Endothelial cell of umbilical vein (primary cell): Measurements from ENCODE around the gene LAMB3. TPM values are rescaled to one million over a fixed set of nuclear protein-coding genes. Genes with fewer than 3 reads are reported as not detected.

Experiments
- BruUV-seq: library from RNA; stranded (reverse); fragments of 400-500 nt; replicated peaks from 2 replicates; lab custom pipeline; 2021; lab: Mats Ljungman, UMichigan
- CTCF ChIA-PET: fragments of 300-600, 350-600 bp; sonication (Branson Sonifier 250); formaldehyde crosslinking; loops from one replicate; lab custom pipeline; 2021; ENCODE audit warnings: antibody characterized with exemption, inconsistent platforms; lab: Charles Lee
- POLR2A ChIA-PET: fragments of 300-600, 350-600 bp; sonication (Branson Sonifier 250); formaldehyde crosslinking; loops from one replicate; lab custom pipeline; 2021; ENCODE audit warnings: antibody characterized with exemption, inconsistent platforms; lab: Charles Lee
- DNase-seq: peaks from one replicate; pipeline ENCODE4 v3.0.0-alpha.2; 2011; ENCODE audit warnings: low read depth, low spot score
- FAIRE-seq: peaks from 2 replicates; lab custom pipeline; 2011; peaks lifted over from hg19 to GRCh38; lab: Jason Lieb, UNC
- H2AFZ ChIP-seq: 2 replicates; pipeline ENCODE4 v1.6.0; 2012; ENCODE audit warnings: low read depth, low read length, control low read depth, inconsistent platforms
- H3K27ac ChIP-seq: 2 replicates; pipeline ENCODE4 v1.5.1; 2011; ENCODE audit warnings: low read depth, mild to moderate bottlenecking, control low read depth, low read length, moderate library complexity; ENCODE audit not compliant: insufficient read depth
- H3K27me3 ChIP-seq, 2 experiments: 2 replicates each; pipeline versions ENCODE4 v1.6.0 to v1.6.1; 2011; ENCODE audit warnings: low read length in 2 of 2, mixed read lengths in 1 of 2; ENCODE audit not compliant: control insufficient read depth in 2 of 2, insufficient read depth in 2 of 2
- H3K36me3 ChIP-seq, 2 experiments: 2 replicates in 1 of 2; 3 replicates in 1 of 2; pipeline ENCODE4 v1.5.1; 2011; ENCODE audit warnings: low read length in 2 of 2, mild to moderate bottlenecking in 1 of 2, moderate library complexity in 1 of 2; ENCODE audit not compliant: control insufficient read depth in 2 of 2, insufficient read depth in 2 of 2; ENCODE audit errors: extremely low read depth in 1 of 2
- H3K4me1 ChIP-seq: 3 replicates; pipeline ENCODE4 v1.5.1; 2011; ENCODE audit warnings: mild to moderate bottlenecking, low read length; ENCODE audit not compliant: control insufficient read depth, insufficient read depth; ENCODE audit errors: extremely low read depth
- H3K4me2 ChIP-seq: 2 replicates; pipeline ENCODE4 v1.6.1; 2011; ENCODE audit warnings: low read length, control low read depth, mixed read lengths; ENCODE audit not compliant: insufficient read depth
- H3K4me3 ChIP-seq, 3 experiments: fragments of 200-600 bp in 1 of 3; sonication (generic), shearing (Covaris generic) in 1 of 3; replicated peaks in 1 of 3; 2 replicates each; pipeline ENCODE4 v1.5.1; 2011 to 2016; ENCODE audit warnings: control low read depth in 3 of 3, low read length in 3 of 3, mild to moderate bottlenecking in 2 of 3, inconsistent platforms in 1 of 3, low read depth in 1 of 3, moderate library complexity in 1 of 3; ENCODE audit not compliant: insufficient read depth in 1 of 3
- H3K79me2 ChIP-seq: 2 replicates; pipeline ENCODE4 v1.6.0; 2012; ENCODE audit warnings: low read length, inconsistent platforms; ENCODE audit not compliant: control insufficient read depth, insufficient read depth
- H3K9ac ChIP-seq: replicated peaks from 2 replicates; pipeline ENCODE3; 2011; ENCODE audit warnings: low read length, control low read depth; ENCODE audit not compliant: insufficient read depth; ENCODE audit errors: extremely low read depth
- H3K9me1 ChIP-seq: replicated peaks from 3 replicates; pipeline ENCODE4 v1.6.0; 2011; ENCODE audit warnings: mild to moderate bottlenecking, low read length; ENCODE audit not compliant: control insufficient read depth, insufficient read depth; ENCODE audit errors: extremely low read depth
- H3K9me3 ChIP-seq: replicated peaks from 2 replicates; pipeline ENCODE4 v1.5.1; 2012; ENCODE audit warnings: low read length, inconsistent platforms; ENCODE audit not compliant: control insufficient read depth, insufficient read depth
- H4K20me1 ChIP-seq: replicated peaks from 2 replicates; pipeline ENCODE3; 2011; ENCODE audit warnings: mild to moderate bottlenecking, low read length; ENCODE audit not compliant: control insufficient read depth, insufficient read depth; ENCODE audit errors: extremely low read depth
- CTCF ChIP-seq, 2 donors: IDR thresholded peaks; 1 replicate in 1 of 2; 2 replicates in 1 of 2; pipeline ENCODE4 v1.5.1; 2011; ENCODE audit warnings: low read length in 2 of 2, mild to moderate bottlenecking in 2 of 2, moderate library complexity in 2 of 2, control low read depth in 1 of 2, inconsistent platforms in 1 of 2, low read depth in 1 of 2; ENCODE audit not compliant: insufficient read depth in 1 of 2; ENCODE audit errors: extremely low read depth in 1 of 2
- GATA2 ChIP-seq: IDR thresholded peaks from 2 replicates; pipeline ENCODE4 v1.7.0; 2011; ENCODE audit warnings: low read depth, mild to moderate bottlenecking, moderate library complexity, mixed read lengths, low read length; ENCODE audit not compliant: insufficient read length, insufficient read depth
- JUN ChIP-seq: IDR thresholded peaks from 2 replicates; pipeline ENCODE4 v1.6.1; 2011; ENCODE audit warnings: borderline replicate concordance, low read depth; ENCODE audit not compliant: insufficient read length, insufficient read depth
- POLR2A ChIP-seq: IDR thresholded peaks from 2 replicates; pipeline ENCODE4 v1.6.1; 2012; ENCODE audit warnings: low read depth, mild to moderate bottlenecking, control low read depth, low read length
- POLR2AphosphoS5 ChIP-seq: IDR thresholded peaks from 2 replicates; pipeline ENCODE4 v1.6.1; 2012; ENCODE audit warnings: low read depth, mild to moderate bottlenecking, control low read depth, low read length, moderate library complexity; ENCODE audit not compliant: insufficient read depth
- dilution Hi-C: fragments of 300-500 bp; cut with MboI; formaldehyde crosslinking; loops from one replicate; pipeline ENCODE4 v1.15.0; 2019; ENCODE audit warnings: low sequenced_read_pairs; ENCODE audit not compliant: extremely low pct_ligation_motif_present
- intact Hi-C: fragments of 100-400 bp; cut with micrococcal nuclease; formaldehyde crosslinking; loops from one replicate; pipeline ENCODE4 v1.10.0; 2022
- polyA plus RNA-seq, 4 experiments: library from polyadenylated mRNA; depleted of rRNA in 3 of 4; stranded (reverse) in 3 of 4; unstranded in 1 of 4; fragments of >200 nt; gene quantifications; 2 replicates each; pipeline versions ENCODE4 v1.2.1 to v1.2.3, GENCODE V29; 2011 to 2012; ENCODE audit warnings: missing spikeins in 1 of 4
- total RNA-seq: library from RNA; stranded (reverse); gene quantifications from 2 replicates; pipeline ENCODE4 v1.2.3, GENCODE V29; 2021
- TF ChIP-seq, protein P1 (sequence below): IDR thresholded peaks from 2 replicates; pipeline ENCODE4 v1.6.1; 2011; ENCODE audit not compliant: insufficient read depth, insufficient read length

LAMB3 gene
- total and polyA plus RNA-seq, 2 donors (not counting 3 experiments of a cell fraction or from before 2014, with no cell fraction given) = 2.6 to 3.1 TPM

- Histone ChIP-seq H4K20me1 (no peaks in the 10 kb centered on the region), H2AFZ (peak overlapping the region; percentile 51), H3K4me1 (no peaks in the 10 kb centered on the region), H3K79me2 (no peaks in the 10 kb centered on the region), H3K4me3 (no peak overlapping the region), H3K36me3 (no peaks in the 10 kb centered on the region), H3K27me3 (peaks cover 9 to 13% of the 10 kb centered on the region in 2 experiments), H3K4me2 (no peak overlapping the region), H3K9me3 (no peaks in the 10 kb centered on the region), H3K9me1 (no peaks in the 10 kb centered on the region), H3K27ac (no peak overlapping the region), H3K9ac (no peak overlapping the region)
- DNase-seq (no peak), FAIRE-seq (no peak)
- no TSS peak for BruUV-seq
- intact Hi-C loops = loop anchor here (5.0 kb wide), 1 partner anchor 45 kb away; no protein-coding TSS in a partner anchor
- dilution Hi-C loops = loop anchor here (25.0 kb wide), 1 partner anchor 105 kb away; the partner anchor contains the start of gene CAMK1G
- TF ChIP-seq GATA2 = no peak
- POLR2A ChIA-PET = no interaction called here
- CTCF ChIA-PET = interaction anchor here (0.8 to 7.1 kb wide), 24 partner anchors 18 to 126 kb away, joined by 3 to 70 read pairs (median 5); partner anchors contain the start of genes CAMK1G, G0S2 and LAMB3
These were observed 40.1 kb upstream of the LAMB3 start for GRCh38 chr1:209692296-209692695.

GRCh38 chr1:209691237-209691636, 39.0 kb upstream of the LAMB3 start:
- Histone ChIP-seq H2AFZ (no peak overlapping the region), H3K27ac (no peak overlapping the region), H3K9me3 (no peaks in the 10 kb centered on the region), H3K27me3 (peaks cover 11 to 13% of the 10 kb centered on the region in 2 experiments), H3K36me3 (no peaks in the 10 kb centered on the region), H4K20me1 (no peaks in the 10 kb centered on the region), H3K79me2 (no peaks in the 10 kb centered on the region), H3K4me1 (no peaks in the 10 kb centered on the region), H3K9me1 (no peaks in the 10 kb centered on the region), H3K9ac (no peak overlapping the region), H3K4me3 (no peak overlapping the region), H3K4me2 (no peak overlapping the region)
- DNase-seq (no peak), FAIRE-seq (no peak)
- TF ChIP-seq POLR2A (no peak), POLR2AphosphoS5 (no peak), CTCF (IDR thresholded peaks at IDR 0.05; ENCODE audit: extremely low read depth in 1 of 2, insufficient read depth in 1 of 2, low read depth in 1 of 2, low read length in 2 of 2) (no peak), GATA2 (no peak), JUN (no peak)
- TF ChIP-seq, protein P1, sequence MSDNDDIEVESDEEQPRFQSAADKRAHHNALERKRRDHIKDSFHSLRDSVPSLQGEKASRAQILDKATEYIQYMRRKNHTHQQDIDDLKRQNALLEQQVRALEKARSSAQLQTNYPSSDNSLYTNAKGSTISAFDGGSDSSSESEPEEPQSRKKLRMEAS = no peak
- POLR2A ChIA-PET = no interaction called here
- CTCF ChIA-PET = interaction anchor here (0.8 to 7.1 kb wide), 12 partner anchors 11 to 122 kb away, joined by 3 to 70 read pairs (median 4); partner anchors contain the start of gene G0S2
- no TSS peak for BruUV-seq
- dilution Hi-C loops (loop anchor here (25.0 kb wide), 1 partner anchor 104 kb away; the partner anchor contains the start of gene CAMK1G), intact Hi-C loops (loop anchor here (5.0 kb wide), 1 partner anchor 44 kb away; no protein-coding TSS in a partner anchor)
